GM12872 (cell line): Measurements from ENCODE around the gene ZCCHC7.

Source experiments
- TF ChIP-seq, protein P1 (sequence below): IDR thresholded peaks from 3 replicates; pipeline ENCODE4 v1.5.1; 2011; ENCODE audit warnings: low read depth, mild to moderate bottlenecking, low read length, moderate library complexity; ENCODE audit not compliant: insufficient read depth

Gene ZCCHC7

DNA sequence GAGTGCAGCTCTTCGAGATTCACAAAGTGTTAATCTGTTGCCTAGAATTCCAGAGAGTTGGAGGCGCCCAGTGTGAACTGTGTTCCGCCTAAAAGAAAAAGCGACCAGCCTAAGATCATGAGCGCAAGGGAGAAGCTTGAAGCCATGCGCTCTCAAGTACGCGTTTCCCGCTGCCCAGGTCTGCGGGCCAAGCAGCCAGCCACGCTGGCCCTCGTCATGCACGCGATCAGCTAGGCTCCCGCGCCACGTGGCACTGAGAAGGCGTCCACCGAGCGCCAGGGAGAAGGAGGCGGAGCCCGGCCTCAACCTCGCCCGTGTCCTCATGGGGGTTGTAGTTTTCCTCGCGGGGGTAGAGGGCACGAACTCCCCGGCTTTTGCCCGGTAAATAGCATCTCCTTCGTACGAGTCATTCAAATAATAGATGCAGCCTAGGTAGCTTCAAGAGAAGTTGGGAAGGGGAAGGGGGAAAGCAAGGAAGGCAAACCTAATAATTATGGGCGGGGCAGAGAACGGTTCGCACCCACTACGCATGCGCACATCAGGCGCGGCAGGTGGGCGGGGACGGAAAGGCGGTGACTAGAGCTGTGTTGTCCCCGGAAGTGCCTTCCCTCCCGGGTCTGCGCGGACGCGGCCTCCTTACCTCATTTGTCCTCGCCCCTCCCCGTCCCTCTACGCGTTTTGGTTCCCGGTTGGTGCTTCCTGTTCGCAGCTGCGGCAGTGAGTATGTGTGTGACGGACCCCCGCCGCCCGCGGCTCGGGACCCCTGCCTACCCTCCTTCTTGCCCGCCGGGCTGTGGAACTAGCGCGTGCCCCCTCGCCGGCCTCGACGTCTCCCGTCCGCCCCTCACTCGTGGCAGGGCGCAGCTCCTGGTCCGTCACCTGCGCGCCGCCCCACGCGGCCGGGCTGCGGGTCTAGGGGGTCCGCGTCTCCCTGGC, at the start of gene ZCCHC7:
Gene ZCCHC7 (plus strand): TSS at position 668 of the 936 bp plus-strand sequence.
- TF ChIP-seq, protein P1, sequence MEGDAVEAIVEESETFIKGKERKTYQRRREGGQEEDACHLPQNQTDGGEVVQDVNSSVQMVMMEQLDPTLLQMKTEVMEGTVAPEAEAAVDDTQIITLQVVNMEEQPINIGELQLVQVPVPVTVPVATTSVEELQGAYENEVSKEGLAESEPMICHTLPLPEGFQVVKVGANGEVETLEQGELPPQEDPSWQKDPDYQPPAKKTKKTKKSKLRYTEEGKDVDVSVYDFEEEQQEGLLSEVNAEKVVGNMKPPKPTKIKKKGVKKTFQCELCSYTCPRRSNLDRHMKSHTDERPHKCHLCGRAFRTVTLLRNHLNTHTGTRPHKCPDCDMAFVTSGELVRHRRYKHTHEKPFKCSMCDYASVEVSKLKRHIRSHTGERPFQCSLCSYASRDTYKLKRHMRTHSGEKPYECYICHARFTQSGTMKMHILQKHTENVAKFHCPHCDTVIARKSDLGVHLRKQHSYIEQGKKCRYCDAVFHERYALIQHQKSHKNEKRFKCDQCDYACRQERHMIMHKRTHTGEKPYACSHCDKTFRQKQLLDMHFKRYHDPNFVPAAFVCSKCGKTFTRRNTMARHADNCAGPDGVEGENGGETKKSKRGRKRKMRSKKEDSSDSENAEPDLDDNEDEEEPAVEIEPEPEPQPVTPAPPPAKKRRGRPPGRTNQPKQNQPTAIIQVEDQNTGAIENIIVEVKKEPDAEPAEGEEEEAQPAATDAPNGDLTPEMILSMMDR = no peak

DNA sequence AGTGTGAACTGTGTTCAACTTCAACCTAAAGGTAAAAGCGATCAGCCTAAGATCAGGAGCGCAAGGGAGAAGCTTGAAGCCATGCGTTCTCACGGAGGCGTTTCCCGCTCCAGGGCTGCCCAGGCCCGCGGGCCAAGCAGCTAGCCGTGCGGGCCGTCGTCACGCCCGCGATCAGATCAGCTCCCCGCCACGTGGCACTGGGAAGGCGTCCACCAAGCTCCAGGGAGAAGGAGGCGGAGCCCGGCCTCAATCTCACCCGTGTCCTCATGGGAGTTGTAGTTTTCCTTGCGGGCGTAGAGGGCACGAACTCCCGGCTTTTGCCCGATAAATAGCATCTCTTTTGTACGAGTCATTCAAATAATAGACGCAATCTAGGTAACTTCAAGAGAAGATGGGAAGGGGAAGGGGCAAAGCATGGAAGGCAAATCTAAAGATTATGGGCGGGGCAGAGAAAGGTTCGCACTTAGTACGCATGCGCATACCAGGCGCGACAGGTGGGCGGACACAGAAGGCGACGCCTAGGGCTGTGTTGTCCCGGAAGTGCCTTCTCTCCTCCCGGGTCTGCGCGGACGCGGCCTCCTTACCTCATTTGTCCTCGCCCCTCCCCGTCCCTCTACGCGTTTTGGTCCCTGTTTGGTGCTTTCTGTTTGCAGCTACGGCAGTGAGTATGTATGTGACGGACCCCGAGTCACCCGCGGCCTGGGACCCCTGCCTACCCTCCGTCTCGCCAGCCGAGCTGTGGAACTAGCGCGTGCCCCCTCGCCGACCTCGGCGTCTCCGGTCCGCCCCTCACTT, 40.8 kb upstream of the ZCCHC7 start:
- TF ChIP-seq, protein P1 = no peak

DNA sequence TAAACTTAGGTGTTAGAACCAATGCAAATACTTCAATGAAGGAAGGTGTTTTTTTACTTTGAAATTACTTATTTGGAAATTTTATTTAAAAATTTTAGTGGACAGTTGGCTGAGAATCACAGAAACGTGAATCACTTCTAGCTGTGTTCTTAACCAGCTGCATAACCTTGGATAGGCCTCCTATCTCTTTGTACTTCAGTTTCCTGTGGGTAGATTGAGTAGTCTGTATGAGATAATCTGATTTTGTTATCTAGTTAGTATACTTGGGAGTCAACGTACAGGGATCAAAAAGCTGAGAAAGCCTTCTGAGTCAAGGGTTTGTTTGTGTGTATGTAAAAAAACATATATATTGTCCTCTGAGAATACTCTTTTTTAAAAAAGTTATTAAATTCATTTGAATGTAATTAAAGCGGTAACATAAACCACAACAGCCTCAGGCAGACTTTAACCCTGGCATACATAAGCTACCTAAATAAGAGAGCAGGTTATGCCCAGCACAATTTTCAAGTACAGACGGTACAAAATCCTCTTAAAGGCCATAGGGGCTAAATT, 38.1 kb upstream of the ZCCHC7 start:
- TF ChIP-seq, protein P1 = no peak

DNA sequence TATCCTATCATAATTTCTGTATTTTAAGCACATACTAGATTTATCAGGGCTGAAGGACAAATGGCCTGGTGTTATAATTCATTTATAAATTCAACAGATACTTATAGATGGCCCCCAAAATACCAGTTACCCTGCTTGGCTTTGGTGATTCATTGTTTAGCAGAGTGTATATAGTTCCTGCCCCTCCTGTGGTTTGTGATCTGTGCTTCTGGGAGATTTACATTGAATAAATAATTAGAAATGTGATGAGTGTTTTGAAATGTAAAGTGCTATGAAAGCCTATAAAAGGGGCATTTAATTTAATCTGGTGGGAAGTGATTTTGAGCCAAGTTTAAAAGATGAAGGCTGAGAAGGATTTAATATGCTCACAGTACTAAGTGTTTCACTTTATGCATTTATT, 36.7 kb upstream of the ZCCHC7 start:
- TF ChIP-seq, protein P1 = no peak

DNA sequence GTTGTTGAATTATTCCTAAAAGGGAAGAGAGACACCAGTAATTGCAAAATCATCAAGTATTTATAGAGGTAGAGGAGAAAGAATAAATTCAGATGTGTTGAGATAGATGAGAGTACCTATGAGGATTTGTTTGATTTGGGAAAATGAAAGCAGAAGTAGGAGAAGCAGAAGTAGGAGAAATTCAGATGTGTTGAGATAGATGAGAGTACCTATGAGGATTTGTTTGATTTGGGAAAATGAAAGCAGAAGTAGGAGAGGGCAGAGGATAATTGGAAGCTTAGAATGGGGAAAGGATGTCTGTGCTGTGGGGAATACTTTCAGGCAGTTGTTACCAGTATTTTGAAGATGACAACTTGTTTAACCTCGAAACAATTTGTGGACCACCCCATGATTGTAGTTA, 35.1 kb upstream of the ZCCHC7 start:
- TF ChIP-seq, protein P1 = no peak

DNA sequence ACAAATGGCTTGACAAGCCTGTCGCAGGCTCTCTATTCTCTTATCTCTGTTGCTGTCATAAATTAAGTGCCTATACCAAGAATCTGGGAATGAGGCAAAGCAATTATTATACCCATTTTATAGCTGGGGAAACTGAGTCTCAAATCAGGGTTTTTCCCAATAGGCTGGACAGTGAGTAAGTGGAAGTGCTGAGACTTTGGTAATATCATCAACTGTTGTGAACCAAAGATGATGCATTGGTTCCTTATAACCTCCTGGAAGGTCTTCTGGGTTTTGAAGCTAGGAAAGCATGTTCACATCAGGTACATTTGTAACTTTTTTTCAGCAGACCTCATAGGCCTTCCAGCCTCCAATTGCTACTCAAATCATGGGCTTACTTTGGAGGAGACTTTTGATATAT, 25.6 kb upstream of the ZCCHC7 start:
- TF ChIP-seq, protein P1 = no peak

DNA sequence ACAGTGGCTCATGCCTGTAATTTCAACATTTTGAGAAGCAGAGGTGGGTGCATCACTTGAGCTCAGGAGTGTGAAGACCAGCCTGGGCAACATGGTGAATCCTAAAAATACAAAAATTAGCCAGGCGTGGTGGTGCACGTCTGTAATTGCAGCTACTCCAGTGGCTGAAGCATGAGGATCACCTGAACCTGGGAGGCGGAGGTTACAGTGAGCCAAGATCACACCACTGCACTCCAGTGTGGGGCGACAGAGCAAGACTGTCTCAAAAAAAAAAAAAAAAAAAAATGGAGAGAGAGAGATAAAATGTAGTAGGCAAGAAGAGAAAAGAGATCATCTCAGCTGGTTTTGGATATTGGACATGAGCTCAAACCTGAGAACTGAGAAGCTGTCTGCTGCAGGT, 23.7 kb upstream of the ZCCHC7 start:
- TF ChIP-seq, protein P1 = no peak
